K562 (cell line): Measurements from ENCODE around the gene WASF2. TPM values are rescaled to one million over a fixed set of nuclear protein-coding genes. Genes with fewer than 3 reads are reported as not detected.

Experiments
- ARHGAP35 ChIP-seq: fragments of 450-650 bp; IDR thresholded peaks from 2 replicates; pipeline ENCODE4 v1.6.1; 2018; ENCODE audit not compliant: partially characterized antibody
- CBX5 ChIP-seq: IDR thresholded peaks from 2 replicates; pipeline ENCODE4 v1.6.1; 2014; ENCODE audit warnings: low read depth, borderline replicate concordance
- EP400 ChIP-seq: fragments of 450-650 bp; IDR thresholded peaks from 2 replicates; pipeline ENCODE4 v1.6.1; 2017; ENCODE audit warnings: antibody characterized with exemption, mild to moderate bottlenecking, moderate library complexity
- FOXJ2 ChIP-seq: fragments of 200-800 bp; sonication (Bioruptor generic); IDR thresholded peaks from 2 replicates; pipeline ENCODE4 v1.6.1; 2016; ENCODE audit warnings: missing genetic modification characterization, missing compliant biosample characterization
- GABPB2 ChIP-seq: fragments of 250-450 bp; sonication (Bioruptor Pico); conservative IDR thresholded peaks from 2 replicates; pipeline ENCODE4 v1.5.1; 2021; ENCODE audit warnings: mild to moderate bottlenecking
- HDAC1 ChIP-seq, 2 experiments: fragments of 450-650 bp; IDR thresholded peaks; 2 replicates each; pipeline ENCODE4 v1.6.1; 2016 to 2017; ENCODE audit warnings: inconsistent platforms in 1 of 2, mild to moderate bottlenecking in 1 of 2, moderate library complexity in 1 of 2
- KAT7 ChIP-seq: sonication (generic); formaldehyde crosslinking; IDR thresholded peaks from 2 replicates; pipeline ENCODE4 v1.8.0; 2022; ENCODE audit warnings: missing genetic modification reagents, mild to moderate bottlenecking, borderline replicate concordance
- NFRKB ChIP-seq: fragments of 450-650 bp; IDR thresholded peaks from 2 replicates; pipeline ENCODE4 v1.6.1; 2016; ENCODE audit warnings: low read depth
- PRPF4 ChIP-seq: fragments of 200-400 bp; formaldehyde crosslinking; IDR thresholded peaks from one replicate; pipeline ENCODE4 v1.6.1; 2017; ENCODE audit warnings: low read length, low read depth, mild to moderate bottlenecking; ENCODE audit not compliant: insufficient read depth, poor library complexity, severe bottlenecking
- SMAD3 ChIP-seq: fragments of 450-650 bp; formaldehyde crosslinking; conservative IDR thresholded peaks from 2 replicates; pipeline ENCODE4 v1.4.0; 2020; ENCODE audit warnings: mild to moderate bottlenecking
- TBP ChIP-seq: optimal IDR thresholded peaks from 2 replicates; pipeline ENCODE3; 2011; ENCODE audit warnings: low read depth, low read length, improper control_type of control experiment
- TCF7L2 ChIP-seq: fragments of 150-350 bp; IDR thresholded peaks from 2 replicates; pipeline ENCODE4 v1.6.1; 2016; ENCODE audit warnings: low read depth, mild to moderate bottlenecking, low read length, moderate library complexity
- USF2 ChIP-seq: sonication (generic); formaldehyde crosslinking; IDR thresholded peaks from 2 replicates; pipeline ENCODE4 v1.5.0; 2020; ENCODE audit warnings: missing genetic modification reagents
- ZC3H11A ChIP-seq: IDR thresholded peaks from 2 replicates; pipeline ENCODE4 v1.6.1; 2012; ENCODE audit warnings: low read depth, low read length, improper control_type of control experiment
- ZNF217 ChIP-seq: sonication (generic); formaldehyde crosslinking; IDR thresholded peaks from 2 replicates; pipeline ENCODE4 v1.8.0; 2022; ENCODE audit warnings: mild to moderate bottlenecking, missing genetic modification reagents
- ZNF644 ChIP-seq: fragments of 200-800 bp; sonication (Bioruptor generic); IDR thresholded peaks from 2 replicates; pipeline ENCODE4 v1.6.1; 2016; ENCODE audit warnings: low read depth, missing genetic modification characterization, missing compliant biosample characterization
- ZNF696 ChIP-seq: fragments of 250-450 bp; sonication (Bioruptor Pico); conservative IDR thresholded peaks from 2 replicates; pipeline ENCODE4 v1.4.0; 2020; ENCODE audit warnings: mild to moderate bottlenecking, moderate library complexity
- polyA plus RNA-seq, 8 experiments: library from polyadenylated mRNA; depleted of rRNA in 4 of 8; stranded (reverse) in 5 of 8; unstranded in 3 of 8; fragments of >200 nt; fragmentation: Nextera tagmentation in 2 of 8; fragmentation: Illumina TruSeq in 1 of 8; extraction: Ambion mirVana in 2 of 8; extraction: Trizol in 1 of 8; gene quantifications; 2 replicates each; pipeline versions ENCODE4 v1.2.1 to v1.2.3, GENCODE V29; 2011 to 2014; ENCODE audit warnings: inconsistent platforms in 1 of 8, missing spikeins in 1 of 8
- total RNA-seq, 7 experiments: library from RNA; depleted of rRNA in 6 of 7; stranded (reverse); fragments of >200 nt in 6 of 7; fragmentation: Illumina TruSeq in 2 of 7; extraction: Trizol in 2 of 7; gene quantifications; 2 replicates each; pipeline versions ENCODE4 v1.2.1 to v1.2.3, GENCODE V29; 2011 to 2021; ENCODE audit warnings: low replicate concordance in 1 of 7
- TF ChIP-seq, protein P1 (sequence below): fragments of 200-600 bp; sonication (generic); IDR thresholded peaks from one replicate; pipeline ENCODE4 v1.6.1; 2012; ENCODE audit warnings: mild to moderate bottlenecking, low read depth, low read length, inconsistent platforms

The WASF2 gene
- total and polyA plus RNA-seq, 9 of the 15 experiments (the other 6 are each of a cell fraction or from before 2014, with no cell fraction given): 8.2 to 163 (median 31.2) TPM

GRCh38 chr1:27526569-27527222, 36.7 kb upstream of the WASF2 start (continued):
- TF ChIP-seq, protein P1, sequence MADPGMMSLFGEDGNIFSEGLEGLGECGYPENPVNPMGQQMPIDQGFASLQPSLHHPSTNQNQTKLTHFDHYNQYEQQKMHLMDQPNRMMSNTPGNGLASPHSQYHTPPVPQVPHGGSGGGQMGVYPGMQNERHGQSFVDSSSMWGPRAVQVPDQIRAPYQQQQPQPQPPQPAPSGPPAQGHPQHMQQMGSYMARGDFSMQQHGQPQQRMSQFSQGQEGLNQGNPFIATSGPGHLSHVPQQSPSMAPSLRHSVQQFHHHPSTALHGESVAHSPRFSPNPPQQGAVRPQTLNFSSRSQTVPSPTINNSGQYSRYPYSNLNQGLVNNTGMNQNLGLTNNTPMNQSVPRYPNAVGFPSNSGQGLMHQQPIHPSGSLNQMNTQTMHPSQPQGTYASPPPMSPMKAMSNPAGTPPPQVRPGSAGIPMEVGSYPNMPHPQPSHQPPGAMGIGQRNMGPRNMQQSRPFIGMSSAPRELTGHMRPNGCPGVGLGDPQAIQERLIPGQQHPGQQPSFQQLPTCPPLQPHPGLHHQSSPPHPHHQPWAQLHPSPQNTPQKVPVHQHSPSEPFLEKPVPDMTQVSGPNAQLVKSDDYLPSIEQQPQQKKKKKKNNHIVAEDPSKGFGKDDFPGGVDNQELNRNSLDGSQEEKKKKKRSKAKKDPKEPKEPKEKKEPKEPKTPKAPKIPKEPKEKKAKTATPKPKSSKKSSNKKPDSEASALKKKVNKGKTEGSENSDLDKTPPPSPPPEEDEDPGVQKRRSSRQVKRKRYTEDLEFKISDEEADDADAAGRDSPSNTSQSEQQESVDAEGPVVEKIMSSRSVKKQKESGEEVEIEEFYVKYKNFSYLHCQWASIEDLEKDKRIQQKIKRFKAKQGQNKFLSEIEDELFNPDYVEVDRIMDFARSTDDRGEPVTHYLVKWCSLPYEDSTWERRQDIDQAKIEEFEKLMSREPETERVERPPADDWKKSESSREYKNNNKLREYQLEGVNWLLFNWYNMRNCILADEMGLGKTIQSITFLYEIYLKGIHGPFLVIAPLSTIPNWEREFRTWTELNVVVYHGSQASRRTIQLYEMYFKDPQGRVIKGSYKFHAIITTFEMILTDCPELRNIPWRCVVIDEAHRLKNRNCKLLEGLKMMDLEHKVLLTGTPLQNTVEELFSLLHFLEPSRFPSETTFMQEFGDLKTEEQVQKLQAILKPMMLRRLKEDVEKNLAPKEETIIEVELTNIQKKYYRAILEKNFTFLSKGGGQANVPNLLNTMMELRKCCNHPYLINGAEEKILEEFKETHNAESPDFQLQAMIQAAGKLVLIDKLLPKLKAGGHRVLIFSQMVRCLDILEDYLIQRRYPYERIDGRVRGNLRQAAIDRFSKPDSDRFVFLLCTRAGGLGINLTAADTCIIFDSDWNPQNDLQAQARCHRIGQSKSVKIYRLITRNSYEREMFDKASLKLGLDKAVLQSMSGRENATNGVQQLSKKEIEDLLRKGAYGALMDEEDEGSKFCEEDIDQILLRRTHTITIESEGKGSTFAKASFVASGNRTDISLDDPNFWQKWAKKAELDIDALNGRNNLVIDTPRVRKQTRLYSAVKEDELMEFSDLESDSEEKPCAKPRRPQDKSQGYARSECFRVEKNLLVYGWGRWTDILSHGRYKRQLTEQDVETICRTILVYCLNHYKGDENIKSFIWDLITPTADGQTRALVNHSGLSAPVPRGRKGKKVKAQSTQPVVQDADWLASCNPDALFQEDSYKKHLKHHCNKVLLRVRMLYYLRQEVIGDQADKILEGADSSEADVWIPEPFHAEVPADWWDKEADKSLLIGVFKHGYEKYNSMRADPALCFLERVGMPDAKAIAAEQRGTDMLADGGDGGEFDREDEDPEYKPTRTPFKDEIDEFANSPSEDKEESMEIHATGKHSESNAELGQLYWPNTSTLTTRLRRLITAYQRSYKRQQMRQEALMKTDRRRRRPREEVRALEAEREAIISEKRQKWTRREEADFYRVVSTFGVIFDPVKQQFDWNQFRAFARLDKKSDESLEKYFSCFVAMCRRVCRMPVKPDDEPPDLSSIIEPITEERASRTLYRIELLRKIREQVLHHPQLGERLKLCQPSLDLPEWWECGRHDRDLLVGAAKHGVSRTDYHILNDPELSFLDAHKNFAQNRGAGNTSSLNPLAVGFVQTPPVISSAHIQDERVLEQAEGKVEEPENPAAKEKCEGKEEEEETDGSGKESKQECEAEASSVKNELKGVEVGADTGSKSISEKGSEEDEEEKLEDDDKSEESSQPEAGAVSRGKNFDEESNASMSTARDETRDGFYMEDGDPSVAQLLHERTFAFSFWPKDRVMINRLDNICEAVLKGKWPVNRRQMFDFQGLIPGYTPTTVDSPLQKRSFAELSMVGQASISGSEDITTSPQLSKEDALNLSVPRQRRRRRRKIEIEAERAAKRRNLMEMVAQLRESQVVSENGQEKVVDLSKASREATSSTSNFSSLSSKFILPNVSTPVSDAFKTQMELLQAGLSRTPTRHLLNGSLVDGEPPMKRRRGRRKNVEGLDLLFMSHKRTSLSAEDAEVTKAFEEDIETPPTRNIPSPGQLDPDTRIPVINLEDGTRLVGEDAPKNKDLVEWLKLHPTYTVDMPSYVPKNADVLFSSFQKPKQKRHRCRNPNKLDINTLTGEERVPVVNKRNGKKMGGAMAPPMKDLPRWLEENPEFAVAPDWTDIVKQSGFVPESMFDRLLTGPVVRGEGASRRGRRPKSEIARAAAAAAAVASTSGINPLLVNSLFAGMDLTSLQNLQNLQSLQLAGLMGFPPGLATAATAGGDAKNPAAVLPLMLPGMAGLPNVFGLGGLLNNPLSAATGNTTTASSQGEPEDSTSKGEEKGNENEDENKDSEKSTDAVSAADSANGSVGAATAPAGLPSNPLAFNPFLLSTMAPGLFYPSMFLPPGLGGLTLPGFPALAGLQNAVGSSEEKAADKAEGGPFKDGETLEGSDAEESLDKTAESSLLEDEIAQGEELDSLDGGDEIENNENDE: no peak
- TF ChIP-seq ZNF696 (CRISPR knock-in tag) (no peak), ZC3H11A (no peak), KAT7 (peak; percentile 68; the same call in 1 of the 2 replicates), EP400 (peak; percentile 88), ZNF644 (no peak), TBP (no peak), TCF7L2 (no peak), ZNF217 (CRISPR knock-in tag) (no peak), FOXJ2 (no peak), GABPB2 (CRISPR knock-in tag) (no peak), PRPF4 (no peak), NFRKB (peak; percentile 72), SMAD3 (no peak), HDAC1 (IDR thresholded peaks at IDR 0.05) (peak; percentile 83 to 98), USF2 (0 out of 2 replicates have a peak, but pooled peaks have one; percentile 32), ARHGAP35 (peak; percentile 85), CBX5 (no peak)
